ENCODE measurements around the gene COPS8. TPM values are rescaled to one million over a fixed set of nuclear protein-coding genes. Genes with fewer than 3 reads are reported as not detected.

COPS8 gene
- polyA plus RNA-seq, 1 experiment: 139 TPM

- H3K9me3 ChIP-seq (ENCODE audit: control insufficient read depth, insufficient read depth, low read length): no peaks in the 10 kb centered on the region
- CTCF ChIA-PET: interaction anchor here (1.0 kb wide), 1 partner anchor 480 kb away, joined by 4 read pairs; no protein-coding TSS in a partner anchor
- no peak overlapping the region for H3K4me3 ChIP-seq (ENCODE audit: low read depth, low read length)
- no peak for TF ChIP-seq CTCF (IDR thresholded peaks at IDR 0.05; ENCODE audit: low read depth, low read length)
- POLR2A ChIA-PET: interaction anchor here (1.6 kb wide), 1 partner anchor 410 kb away, joined by 6 read pairs; no protein-coding TSS in a partner anchor
- no peak for DNase-seq (ENCODE audit: low read depth, low spot score)
- H3K27me3 ChIP-seq (ENCODE audit: control insufficient read depth, insufficient read depth, low read length): no peaks in the 10 kb centered on the region
- no peak overlapping the region for H3K27ac ChIP-seq (ENCODE audit: low read depth, low read length)
Measured at GRCh38 chr2:237091779-237092436, 6.2 kb downstream of the COPS8 start.

- Histone ChIP-seq H3K27ac (ENCODE audit: low read depth, low read length) (peak overlapping the region; percentile 43), H3K9me3 (ENCODE audit: control insufficient read depth, insufficient read depth, low read length) (no peaks in the 10 kb centered on the region), H3K4me3 (ENCODE audit: low read depth, low read length) (no peak overlapping the region), H3K27me3 (ENCODE audit: control insufficient read depth, insufficient read depth, low read length) (no peaks in the 10 kb centered on the region)
- CTCF ChIA-PET: interaction anchor here (1.0 to 1.3 kb wide), 4 partner anchors 242 to 479 kb away, joined by 3 to 21 read pairs (median 6); no protein-coding TSS in a partner anchor
- no peak for TF ChIP-seq CTCF (IDR thresholded peaks at IDR 0.05; ENCODE audit: low read depth, low read length)
- POLR2A ChIA-PET: no interaction called here
- no peak for DNase-seq (ENCODE audit: low read depth, low spot score)
Measured at GRCh38 chr2:237092506-237092905, 6.8 kb downstream of the COPS8 start.

- CTCF ChIA-PET: interaction anchor here (0.9 to 1.3 kb wide), 6 partner anchors 241 to 479 kb away, joined by 3 to 21 read pairs (median 4); no protein-coding TSS in a partner anchor
- Histone ChIP-seq H3K27me3 (ENCODE audit: control insufficient read depth, insufficient read depth, low read length) (no peaks in the 10 kb centered on the region), H3K27ac (ENCODE audit: low read depth, low read length) (peak overlapping the region; percentile 43), H3K4me3 (ENCODE audit: low read depth, low read length) (no peak overlapping the region), H3K9me3 (ENCODE audit: control insufficient read depth, insufficient read depth, low read length) (no peaks in the 10 kb centered on the region)
- POLR2A ChIA-PET: interaction anchor here (0.6 to 1.0 kb wide), 2 partner anchors 161 to 419 kb away, joined by 3 read pairs; no protein-coding TSS in a partner anchor
- peak; percentile 75 for TF ChIP-seq CTCF (IDR thresholded peaks at IDR 0.05; ENCODE audit: low read depth, low read length)
- peak; percentile 65 for DNase-seq (ENCODE audit: low read depth, low spot score)
Measured at GRCh38 chr2:237092920-237093781, 7.5 kb downstream of the COPS8 start.

- H3K9me3 ChIP-seq (ENCODE audit: control insufficient read depth, insufficient read depth, low read length): no peaks in the 10 kb centered on the region
- no peak for DNase-seq (ENCODE audit: low read depth, low spot score)
- ChIA-PET POLR2A (interaction anchor here (1.0 kb wide), 1 partner anchor 10 kb away, joined by 3 read pairs; the partner anchor contains the start of gene COPS8), CTCF (interaction anchor here (0.6 to 2.2 kb wide), 6 partner anchors 27 to 476 kb away, joined by 3 to 9 read pairs (median 3); no protein-coding TSS in a partner anchor)
- peak overlapping the region; percentile 59 for H3K27ac ChIP-seq (ENCODE audit: low read depth, low read length)
- H3K4me3 ChIP-seq (ENCODE audit: low read depth, low read length): no peak overlapping the region
- no peaks in the 10 kb centered on the region for H3K27me3 ChIP-seq (ENCODE audit: control insufficient read depth, insufficient read depth, low read length)
- TF ChIP-seq CTCF (IDR thresholded peaks at IDR 0.05; ENCODE audit: low read depth, low read length): no peak
Measured at GRCh38 chr2:237096201-237096600, 10.5 kb downstream of the COPS8 start.
